H1 (cell line): ENCODE data around the gene AGO3. TPM values are rescaled to one million over a fixed set of nuclear protein-coding genes. Genes with fewer than 3 reads are reported as not detected.

Experiments used
- ATF3 ChIP-seq: IDR thresholded peaks from 2 replicates; pipeline ENCODE4 v1.6.1; 2011; ENCODE audit warnings: low read depth, mild to moderate bottlenecking, low read length; ENCODE audit not compliant: insufficient read depth
- polyA plus RNA-seq, 7 experiments: library from polyadenylated mRNA; depleted of rRNA in 3 of 7; stranded (reverse) in 5 of 7; unstranded in 2 of 7; fragments of >200 nt in 5 of 7; fragments of 200-250 nt in 2 of 7; gene quantifications; 1 replicate in 5 of 7; 2 replicates in 1 of 7; 4 replicates in 1 of 7; pipeline versions ENCODE4 v1.2.1 to v1.2.3, GENCODE V29; 2011 to 2013; ENCODE audit warnings: missing spikeins in 2 of 7, mixed read lengths in 2 of 7
- total RNA-seq: library from RNA; stranded (reverse); fragmentation: NEBNext Ultra II Directional; extraction: Animal tissue kit (Norgen Biotek cat#: 25700); gene quantifications from 2 replicates; pipeline ENCODE4 v1.2.1, GENCODE V29; 2021

Gene AGO3
- total and polyA plus RNA-seq, 2 of the 8 experiments (the other 6 are each of a cell fraction or from before 2014, with no cell fraction given): 10.7 to 26.4 TPM

GRCh38 chr1:35968396-35968795 lies 37.5 kb downstream of the AGO3 start (continued):
- TF ChIP-seq ATF3: no peak
